ENCODE results near the gene PPP6R3.
"Not testable (repeated sequence)": the region's sequence is repeated elsewhere in the genome, so short reads cannot be mapped to it uniquely, and the experiment has no call there.

PPP6R3 gene

GRCh38 chr11:68617925-68618809 lies 157.6 kb downstream of the PPP6R3 start:
- no peak for DNase-seq

DNA sequence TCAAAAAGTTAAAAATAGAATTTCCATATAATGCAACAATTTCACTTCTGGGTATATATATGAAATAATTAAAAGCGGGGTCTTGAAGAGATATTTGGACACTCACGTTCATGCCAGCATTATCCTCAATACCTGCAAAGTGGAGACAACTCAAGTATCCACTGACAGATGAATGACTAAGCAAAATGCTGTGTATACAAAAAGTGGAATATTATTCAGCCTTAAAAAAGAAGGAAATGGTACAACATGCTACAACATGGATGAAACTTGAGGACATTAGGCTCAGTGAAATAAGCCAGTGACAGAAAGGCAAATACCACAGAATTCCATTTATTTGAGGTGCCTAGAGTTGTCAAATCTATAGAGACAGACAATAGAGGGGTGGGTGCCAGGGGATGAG lies 161.3 kb downstream of the PPP6R3 start:
- no peak for DNase-seq

GRCh38 chr11:68623706-68624105 lies 163.2 kb downstream of the PPP6R3 start:
- not testable (repeated sequence) for DNase-seq

GRCh38 chr11:68625069-68625468 lies 164.5 kb downstream of the PPP6R3 start:
- DNase-seq: not testable (repeated sequence)

GRCh38 chr11:68626236-68626635 lies 165.7 kb downstream of the PPP6R3 start:
- DNase-seq: not testable (repeated sequence)

DNA sequence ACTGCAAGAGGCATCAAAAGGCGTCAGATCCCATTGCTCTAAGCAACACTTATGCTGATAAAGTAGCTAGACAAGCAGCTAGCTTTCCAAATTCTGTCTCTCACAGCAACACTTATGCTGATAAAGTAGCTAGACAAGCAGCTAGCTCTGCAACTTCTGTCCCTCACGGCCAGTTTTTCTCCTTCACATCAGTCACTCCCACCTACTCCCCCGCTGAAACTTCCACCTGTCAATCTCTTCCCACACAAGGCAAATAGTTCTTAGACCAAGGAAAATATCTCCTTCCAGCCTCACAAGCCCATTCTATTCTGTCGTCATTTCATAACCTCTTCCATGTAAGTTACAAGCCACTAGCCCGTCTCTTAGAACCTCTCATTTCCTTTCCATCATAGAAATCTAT lies 168.3 kb downstream of the PPP6R3 start:
- DNase-seq: not testable (repeated sequence)

- not testable (repeated sequence) for DNase-seq
These were observed 171.8 kb downstream of the PPP6R3 start for GRCh38 chr11:68632375-68632774.

DNA sequence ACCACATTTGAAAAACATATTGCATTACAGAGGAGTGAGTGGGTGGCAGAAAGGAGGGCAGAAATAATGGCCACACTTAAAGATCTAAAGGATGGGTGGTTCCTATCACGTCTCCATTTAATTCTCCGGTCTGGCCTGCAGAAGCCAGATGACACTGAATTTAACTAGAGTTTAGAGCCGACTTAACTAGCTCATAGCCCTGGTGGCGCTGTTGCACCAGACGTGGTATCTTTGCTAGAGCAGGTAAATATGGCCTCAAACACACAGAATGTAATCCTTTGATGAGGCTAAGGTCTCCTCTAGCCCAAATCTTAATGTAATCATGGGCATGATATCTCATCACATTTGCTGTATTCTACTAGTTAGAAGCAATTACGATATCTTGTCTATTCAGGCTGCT lies 172.2 kb downstream of the PPP6R3 start:
- peak in 3 of 5 donors; percentile 20 to 44 (median 42) for DNase-seq

- DNase-seq: not testable (repeated sequence)
These were observed 174.1 kb downstream of the PPP6R3 start for GRCh38 chr11:68634606-68635005.

DNA sequence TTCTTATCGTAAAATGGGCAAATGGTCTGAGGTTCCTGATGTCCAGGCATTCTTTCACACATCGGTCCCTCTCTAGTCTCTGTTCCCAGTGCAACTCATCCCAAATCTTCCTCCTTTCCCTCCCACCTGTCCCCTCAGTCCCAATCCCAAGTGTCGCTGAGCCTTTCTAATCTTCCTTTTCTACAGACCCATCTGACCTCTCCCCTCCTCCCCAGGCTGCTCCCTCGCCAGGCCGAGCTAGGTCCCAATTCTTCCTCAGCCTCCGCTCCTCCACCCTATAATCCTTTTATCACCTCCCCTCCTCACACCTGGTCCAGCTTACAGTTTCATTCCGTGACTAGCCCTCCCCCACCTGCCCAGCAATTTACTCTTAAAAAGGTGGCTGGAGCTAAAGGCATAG lies 174.6 kb downstream of the PPP6R3 start:
- not testable (repeated sequence) for DNase-seq

GRCh38 chr11:68635883-68636282 lies 175.3 kb downstream of the PPP6R3 start:
- DNase-seq: not testable (repeated sequence)

DNA sequence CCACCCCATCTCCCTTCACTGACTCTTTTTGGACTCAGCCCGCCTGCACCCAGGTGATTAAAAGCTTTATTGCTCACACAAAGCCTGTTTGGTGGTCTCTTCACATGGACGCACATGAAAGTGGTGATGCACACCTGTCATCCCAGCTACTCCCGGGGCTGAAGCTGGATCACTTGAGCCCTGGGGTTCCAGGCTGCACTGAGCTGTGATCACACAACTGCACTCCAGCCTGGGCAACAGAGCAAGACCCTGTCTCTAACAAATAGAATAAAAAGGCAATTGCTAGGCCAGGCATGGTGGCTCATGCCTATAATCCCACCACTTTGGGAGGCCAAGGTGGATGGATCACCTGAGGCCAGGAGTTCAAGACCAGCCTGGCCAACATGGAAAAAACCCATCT lies 178.8 kb downstream of the PPP6R3 start:
- DNase-seq: not testable (repeated sequence)

- no peak for DNase-seq
These were observed 181.3 kb downstream of the PPP6R3 start for GRCh38 chr11:68641880-68642279.

DNA sequence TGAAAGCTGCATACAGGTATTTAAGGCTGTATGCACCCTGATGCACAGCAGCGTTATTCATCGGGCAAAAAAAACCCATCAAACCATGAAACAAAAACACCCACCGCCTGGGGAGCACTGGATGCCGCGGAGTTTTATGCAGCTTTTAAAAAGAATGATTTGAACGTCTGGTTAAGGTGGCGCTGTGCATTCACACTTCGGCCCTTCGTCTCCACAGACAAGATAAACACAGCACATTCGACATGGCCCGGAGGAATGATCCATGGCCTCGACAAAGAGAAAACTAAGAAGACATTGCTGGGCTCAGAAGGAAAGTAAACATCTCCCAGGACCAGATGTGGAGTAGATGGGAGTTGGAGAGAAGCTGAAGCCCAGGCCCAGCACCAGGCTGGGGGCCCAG lies 183.0 kb downstream of the PPP6R3 start:
- no peak for DNase-seq

GRCh38 chr11:68646832-68647231 lies 186.3 kb downstream of the PPP6R3 start:
- no peak for DNase-seq

GRCh38 chr11:68649851-68650555 lies 189.5 kb downstream of the PPP6R3 start:
- no peak for DNase-seq

- DNase-seq: no peak
These were observed 190.2 kb downstream of the PPP6R3 start for GRCh38 chr11:68650801-68651200.

GRCh38 chr11:68651208-68651984 lies 190.8 kb downstream of the PPP6R3 start:
- no peak for DNase-seq

DNA sequence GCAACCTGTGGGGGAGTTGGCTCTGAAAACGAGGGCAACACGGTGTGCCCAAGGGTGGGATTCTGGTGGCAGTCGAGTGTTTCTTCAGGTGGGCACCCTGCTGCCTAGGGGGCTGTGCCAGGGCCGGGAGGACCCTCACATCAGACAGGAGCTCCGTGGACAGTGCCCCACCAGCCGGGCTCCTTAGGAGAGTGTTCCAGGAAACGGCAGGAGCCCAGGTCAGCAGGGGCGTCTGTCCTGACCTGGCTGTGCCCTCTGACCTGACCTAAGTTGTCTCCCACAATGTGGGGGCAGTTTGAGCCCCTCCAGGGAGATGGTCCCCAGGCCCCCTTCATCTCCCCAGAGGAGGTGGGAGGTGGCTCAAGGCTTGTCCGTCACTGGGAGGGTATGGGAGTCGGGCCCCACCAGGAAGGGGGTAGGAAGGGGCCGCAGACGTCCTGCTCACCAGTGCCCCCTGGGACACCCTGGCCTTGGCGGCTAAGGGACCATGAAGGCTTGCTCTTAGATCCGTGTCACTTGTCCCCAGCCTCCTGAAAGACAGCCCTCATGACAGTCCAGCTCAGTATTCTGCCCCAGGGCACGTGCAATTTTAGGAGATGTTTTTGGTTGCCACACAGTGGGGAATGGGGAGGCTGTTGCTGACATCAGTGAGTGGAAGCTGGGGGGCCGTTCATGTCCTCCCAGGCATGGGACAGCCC lies 191.6 kb downstream of the PPP6R3 start:
- DNase-seq: no peak

DNA sequence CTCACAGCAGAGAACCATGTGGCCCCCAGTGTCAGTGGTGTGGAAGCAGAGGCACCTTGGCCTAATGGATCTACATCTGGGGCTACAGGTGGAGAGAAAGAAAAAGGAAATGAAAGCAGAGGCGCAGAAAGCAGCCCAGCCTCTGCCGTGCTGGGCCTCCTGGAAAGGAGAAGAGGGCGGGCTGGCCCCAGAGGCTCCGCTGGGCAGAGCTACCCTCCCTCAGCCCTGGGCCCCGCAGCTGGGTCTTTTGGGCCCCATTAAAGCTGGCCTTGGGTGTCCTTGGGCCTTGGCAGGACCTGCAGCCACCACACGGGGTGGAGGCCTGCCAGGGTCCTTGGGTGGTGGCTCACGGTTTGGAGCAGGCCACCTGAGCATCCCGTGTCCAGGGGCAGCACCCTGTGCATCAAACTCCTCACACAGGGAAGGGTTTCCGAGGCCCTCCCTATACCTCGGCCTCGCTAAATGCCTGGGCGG lies 192.2 kb downstream of the PPP6R3 start:
- no peak for DNase-seq

DNA sequence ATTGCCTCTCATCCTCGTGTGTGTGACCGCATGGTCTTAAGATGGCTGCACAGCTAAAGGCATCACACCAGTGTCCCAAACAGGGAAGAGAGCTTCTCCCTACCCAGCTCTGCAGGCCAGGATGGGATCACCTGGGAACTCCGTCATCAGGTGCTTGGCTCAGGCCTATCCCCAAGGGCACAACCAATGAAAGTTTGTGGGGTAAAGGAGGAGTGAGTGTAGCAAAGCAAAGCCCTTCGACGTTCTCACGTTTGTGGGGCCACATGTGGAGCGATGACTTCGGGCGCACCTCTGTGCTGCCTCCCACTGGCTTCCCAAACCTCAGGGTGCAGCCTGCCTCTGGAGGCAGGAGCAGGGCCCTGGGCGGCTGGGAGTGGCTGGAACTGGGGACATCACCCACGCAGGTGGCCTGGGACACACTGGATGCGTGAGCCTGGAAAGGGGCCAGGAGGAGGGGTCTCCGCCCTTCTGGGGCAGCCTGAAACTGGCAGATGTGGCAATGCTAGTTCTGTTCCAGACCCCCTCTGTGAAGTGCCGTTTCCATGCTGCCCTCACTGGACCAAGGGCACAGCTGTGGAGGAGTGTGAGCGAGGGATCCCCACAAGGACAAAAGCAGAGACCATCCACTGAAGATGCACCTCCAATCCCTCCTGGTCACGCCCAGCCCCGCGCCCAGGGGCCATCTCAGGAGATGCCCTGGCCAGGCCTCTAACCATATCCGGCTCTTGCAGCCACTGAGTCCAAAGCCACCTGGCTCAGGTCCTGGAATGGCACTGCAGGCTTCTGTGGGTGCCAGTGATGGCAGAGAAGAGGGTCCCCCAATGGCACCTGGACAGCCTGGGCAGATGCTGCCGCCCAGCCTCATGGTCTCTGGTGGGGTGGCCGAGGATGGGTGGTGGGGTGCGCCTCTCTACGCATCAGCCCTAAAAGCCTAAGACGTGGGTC lies 193.2 kb downstream of the PPP6R3 start:
- no peak for DNase-seq

Measured in T-helper 1 cell (primary cell).